Astrocyte (in vitro differentiated cells and primary cell): ENCODE results near the gene CRADD.

Experiments
- EZH2 ChIP-seq: IDR thresholded peaks from 2 replicates; pipeline ENCODE4 v1.6.1; 2012; ENCODE audit warnings: mild to moderate bottlenecking, low read length, inconsistent platforms; ENCODE audit not compliant: insufficient read depth
- TF ChIP-seq, protein P1 (sequence below): IDR thresholded peaks from 2 replicates; pipeline ENCODE4 v1.5.1; 2011; ENCODE audit warnings: low read depth, mild to moderate bottlenecking, inconsistent platforms, low read length, moderate library complexity; ENCODE audit not compliant: insufficient read depth

GRCh38 chr12:93789767-93790166 lies 112.6 kb downstream of the CRADD start:
- TF ChIP-seq, protein P1, sequence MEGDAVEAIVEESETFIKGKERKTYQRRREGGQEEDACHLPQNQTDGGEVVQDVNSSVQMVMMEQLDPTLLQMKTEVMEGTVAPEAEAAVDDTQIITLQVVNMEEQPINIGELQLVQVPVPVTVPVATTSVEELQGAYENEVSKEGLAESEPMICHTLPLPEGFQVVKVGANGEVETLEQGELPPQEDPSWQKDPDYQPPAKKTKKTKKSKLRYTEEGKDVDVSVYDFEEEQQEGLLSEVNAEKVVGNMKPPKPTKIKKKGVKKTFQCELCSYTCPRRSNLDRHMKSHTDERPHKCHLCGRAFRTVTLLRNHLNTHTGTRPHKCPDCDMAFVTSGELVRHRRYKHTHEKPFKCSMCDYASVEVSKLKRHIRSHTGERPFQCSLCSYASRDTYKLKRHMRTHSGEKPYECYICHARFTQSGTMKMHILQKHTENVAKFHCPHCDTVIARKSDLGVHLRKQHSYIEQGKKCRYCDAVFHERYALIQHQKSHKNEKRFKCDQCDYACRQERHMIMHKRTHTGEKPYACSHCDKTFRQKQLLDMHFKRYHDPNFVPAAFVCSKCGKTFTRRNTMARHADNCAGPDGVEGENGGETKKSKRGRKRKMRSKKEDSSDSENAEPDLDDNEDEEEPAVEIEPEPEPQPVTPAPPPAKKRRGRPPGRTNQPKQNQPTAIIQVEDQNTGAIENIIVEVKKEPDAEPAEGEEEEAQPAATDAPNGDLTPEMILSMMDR = no peak
- TF ChIP-seq EZH2 = no peak
